Epithelial cell of esophagus (primary cell): ENCODE measurements around the gene MTG1.

ENCODE experiments used
- DNase-seq: peaks from one replicate; pipeline ENCODE4 v3.0.0; 2010; ENCODE audit warnings: low read depth
- H3K4me3 ChIP-seq: 2 replicates; pipeline ENCODE4 v1.5.1; 2011; ENCODE audit warnings: mild to moderate bottlenecking, low read length, control low read depth
- CTCF ChIP-seq: IDR thresholded peaks from 2 replicates; pipeline ENCODE4 v1.5.1; 2011; ENCODE audit warnings: low read depth, mild to moderate bottlenecking, low read length, control low read depth, inconsistent platforms; ENCODE audit not compliant: insufficient read depth; ENCODE audit errors: missing control alignments

MTG1 gene

GRCh38 chr10:133359554-133359971 is 34.4 kb upstream of the MTG1 start:
- no peak overlapping the region for H3K4me3 ChIP-seq
- peak; percentile 73 for DNase-seq
- TF ChIP-seq CTCF, result no peak

GRCh38 chr10:133359972-133360610 is 33.9 kb upstream of the MTG1 start:
- DNase-seq, result no peak
- no peak for TF ChIP-seq CTCF
- no peak overlapping the region for H3K4me3 ChIP-seq

- H3K4me3 ChIP-seq, result no peak overlapping the region
- no peak for DNase-seq
- no peak for TF ChIP-seq CTCF
Observed at GRCh38 chr10:133361227-133361626, 32.7 kb upstream of the MTG1 start.

GRCh38 chr10:133361773-133362441 is 32.0 kb upstream of the MTG1 start:
- no peak overlapping the region for H3K4me3 ChIP-seq
- no peak for DNase-seq
- TF ChIP-seq CTCF, result no peak

- no peak overlapping the region for H3K4me3 ChIP-seq
- TF ChIP-seq CTCF, result no peak
- DNase-seq, result no peak
Observed at GRCh38 chr10:133362846-133363245, 31.1 kb upstream of the MTG1 start.

- no peak overlapping the region for H3K4me3 ChIP-seq
- DNase-seq, result no peak
- no peak for TF ChIP-seq CTCF
Observed at GRCh38 chr10:133364645-133365431, 29.1 kb upstream of the MTG1 start.
